ENCODE data around the gene DLG2.

DLG2 gene

GRCh38 chr11:83862691-83863090 is 1764.5 kb downstream of the DLG2 start:
- DNase-seq, result no peak

DNA sequence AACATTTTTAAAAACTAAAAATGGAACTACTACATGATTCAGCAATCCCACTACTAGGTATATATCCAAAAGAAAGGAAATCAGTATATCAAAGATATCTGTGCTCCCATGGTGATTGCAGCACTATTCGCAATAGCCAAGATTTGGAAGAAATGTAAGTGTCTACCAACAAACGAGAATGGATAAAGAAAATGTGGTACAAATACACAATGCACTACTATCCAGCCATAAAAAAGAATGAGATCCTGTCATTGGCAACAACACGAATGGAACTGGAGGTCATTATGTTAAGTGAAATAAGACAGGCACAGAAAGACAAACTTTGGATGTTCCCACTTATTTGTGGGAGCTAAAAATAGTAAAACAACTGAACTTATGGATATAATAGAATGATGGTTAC is 1765.1 kb downstream of the DLG2 start:
- no peak for DNase-seq

DNA sequence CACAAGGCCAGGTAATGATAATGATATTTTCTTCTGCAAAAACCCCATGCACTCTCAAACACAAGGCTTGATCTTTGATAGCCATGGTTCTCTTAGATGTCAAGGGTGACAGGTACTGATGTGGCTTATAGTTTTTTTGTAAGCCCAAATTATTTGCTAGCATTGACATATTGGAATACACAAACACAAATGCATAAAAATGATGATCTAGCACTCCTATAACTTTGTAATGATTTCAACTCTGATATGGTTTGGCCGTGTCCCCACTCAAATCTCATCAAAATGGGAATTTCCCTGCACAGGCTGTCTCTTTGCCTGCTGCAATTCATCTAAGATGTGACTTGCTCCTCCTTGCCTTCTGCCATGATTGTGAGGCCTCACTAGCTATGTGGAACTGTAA is 1768.5 kb downstream of the DLG2 start:
- DNase-seq, result no peak

- no peak for DNase-seq
These were observed 1771.9 kb downstream of the DLG2 start for GRCh38 chr11:83855237-83855636.

DNA sequence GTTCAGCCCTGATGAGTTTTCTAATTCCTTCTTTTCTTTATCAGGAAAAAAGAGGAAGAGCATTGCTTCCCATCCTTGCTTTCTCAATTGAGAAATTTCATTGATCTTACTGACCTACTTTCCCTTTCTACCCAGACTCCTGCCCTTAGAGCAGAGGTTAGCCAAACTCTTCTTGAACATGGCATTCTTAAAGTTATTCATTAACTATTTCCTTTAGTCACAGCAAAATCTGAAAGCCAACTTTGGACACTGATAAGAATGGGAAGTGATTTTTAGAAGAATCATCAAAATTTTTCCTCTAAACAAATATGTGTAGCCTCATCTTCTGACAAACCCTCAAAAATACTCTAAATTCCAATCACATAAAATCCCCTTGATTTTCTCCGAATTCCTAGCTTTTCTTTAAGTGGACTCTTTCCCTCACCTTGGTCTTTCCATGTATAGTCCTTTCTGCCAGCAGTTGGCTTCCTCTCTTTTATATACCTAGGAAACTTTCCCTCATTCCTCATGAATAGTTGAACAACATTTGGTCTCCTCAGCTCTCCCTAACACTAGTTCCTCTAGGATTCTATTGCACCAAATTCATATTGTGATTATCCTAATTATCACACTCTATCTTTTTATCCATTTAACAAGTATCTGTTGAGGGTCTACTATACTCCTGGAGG is 1774.2 kb downstream of the DLG2 start:
- DNase-seq, result no peak

DNA sequence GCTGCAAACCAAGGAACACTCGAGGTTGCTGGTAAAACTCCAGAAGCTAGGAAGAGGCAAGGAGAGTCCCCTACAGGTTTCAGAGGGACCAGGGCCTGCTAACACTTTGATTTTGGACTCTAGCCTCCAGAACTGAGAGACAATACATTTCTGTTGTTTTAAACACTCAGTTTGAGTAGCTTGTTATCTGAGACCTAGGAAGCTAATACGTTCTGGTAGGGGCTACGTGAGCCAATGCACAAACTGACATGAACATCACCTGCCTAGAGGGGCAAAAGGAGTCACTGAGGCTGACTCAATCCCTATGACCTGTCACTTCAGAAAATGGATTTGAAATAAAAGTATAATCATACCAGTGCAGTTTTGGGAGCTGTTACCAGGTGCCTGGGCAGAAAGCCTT is 1775.1 kb downstream of the DLG2 start:
- DNase-seq, result no peak

DNA sequence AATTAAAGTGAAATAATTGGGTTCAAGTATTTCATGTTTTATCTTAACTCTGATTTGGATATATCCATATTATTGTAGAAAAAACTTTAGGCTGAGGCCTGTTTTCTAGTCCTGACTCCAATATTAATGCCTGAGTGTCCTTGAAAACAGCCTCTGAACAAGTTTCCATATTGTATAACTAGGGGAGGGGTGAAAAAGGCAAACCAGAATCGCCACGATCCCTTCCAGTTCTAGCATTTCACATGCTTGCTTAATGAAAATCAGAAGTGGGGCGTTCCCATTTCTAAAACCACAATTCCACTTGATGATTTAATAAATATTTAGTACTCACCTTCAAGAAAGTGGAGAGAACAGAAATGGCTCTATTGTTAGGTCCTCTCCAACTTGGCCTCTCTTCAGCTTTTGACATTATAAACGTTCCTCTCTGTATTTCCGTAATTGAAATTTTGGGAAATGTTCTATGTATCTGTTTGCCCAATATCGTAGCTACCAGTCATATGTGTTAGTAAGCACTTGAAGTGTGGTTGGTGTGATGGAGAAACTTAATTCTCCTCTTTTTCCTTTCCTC is 1779.6 kb downstream of the DLG2 start:
- no peak for DNase-seq

- no peak for DNase-seq
These were observed 1781.3 kb downstream of the DLG2 start for GRCh38 chr11:83845797-83846196.

DNA sequence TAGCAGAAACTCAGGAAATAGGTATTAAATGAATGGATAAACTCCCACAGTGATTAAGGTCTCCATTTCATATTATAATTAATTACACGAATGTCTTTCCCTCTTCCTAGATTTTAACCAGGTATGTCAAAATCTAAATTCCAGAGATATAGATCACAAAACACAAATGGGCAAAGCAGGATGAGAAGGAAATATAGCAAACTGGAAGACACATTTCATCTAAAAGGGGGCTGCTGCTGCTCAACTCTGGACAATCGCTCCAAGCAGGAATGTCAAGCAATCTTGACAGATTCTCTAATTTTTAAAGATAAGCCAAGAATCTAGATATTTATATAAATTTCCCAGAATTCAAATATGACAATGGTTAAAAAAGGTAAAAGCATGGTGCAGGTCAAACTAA is 1786.8 kb downstream of the DLG2 start:
- no peak for DNase-seq

GRCh38 chr11:83836883-83837654 is 1790.1 kb downstream of the DLG2 start:
- DNase-seq, result no peak

DNA sequence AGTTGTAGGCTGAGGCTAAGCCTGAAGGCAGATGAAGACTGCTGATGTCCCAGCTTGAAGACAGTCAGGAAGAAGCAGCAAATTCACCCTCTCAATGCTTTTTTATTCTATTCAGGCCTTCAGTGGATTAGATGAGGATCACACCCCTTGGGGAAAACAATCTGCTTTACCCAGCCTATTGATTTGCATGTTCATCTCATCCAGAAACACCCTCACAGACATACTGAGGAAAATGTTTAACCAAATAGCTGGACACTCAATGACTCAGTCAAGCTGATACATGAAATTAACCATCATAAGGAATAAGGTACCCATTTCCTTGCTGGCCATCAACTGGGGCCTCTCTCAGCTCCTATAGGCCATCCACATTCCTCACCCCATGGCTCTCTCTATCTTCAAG is 1791.1 kb downstream of the DLG2 start:
- no peak for DNase-seq

GRCh38 chr11:83835423-83835822 is 1791.7 kb downstream of the DLG2 start:
- DNase-seq, result no peak

DNA sequence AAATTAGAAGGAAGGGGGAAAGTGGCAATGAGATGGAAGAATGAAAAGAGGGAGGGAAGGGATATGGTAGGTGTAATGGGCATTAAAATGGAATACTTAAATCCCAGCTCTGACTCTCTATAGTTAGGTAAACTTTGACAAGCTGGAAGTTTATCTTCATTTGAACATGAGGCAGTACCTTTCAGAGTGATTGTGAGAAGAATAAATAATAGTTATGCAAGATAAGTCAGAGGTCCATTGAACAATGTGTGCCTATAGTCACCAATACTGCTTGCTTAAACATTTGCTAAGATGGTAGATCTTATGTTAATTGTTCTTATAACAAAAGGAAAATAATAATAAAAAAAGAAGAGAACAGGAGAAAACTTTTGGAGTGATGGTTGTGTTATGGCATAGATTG is 1795.2 kb downstream of the DLG2 start:
- no peak for DNase-seq

DNA sequence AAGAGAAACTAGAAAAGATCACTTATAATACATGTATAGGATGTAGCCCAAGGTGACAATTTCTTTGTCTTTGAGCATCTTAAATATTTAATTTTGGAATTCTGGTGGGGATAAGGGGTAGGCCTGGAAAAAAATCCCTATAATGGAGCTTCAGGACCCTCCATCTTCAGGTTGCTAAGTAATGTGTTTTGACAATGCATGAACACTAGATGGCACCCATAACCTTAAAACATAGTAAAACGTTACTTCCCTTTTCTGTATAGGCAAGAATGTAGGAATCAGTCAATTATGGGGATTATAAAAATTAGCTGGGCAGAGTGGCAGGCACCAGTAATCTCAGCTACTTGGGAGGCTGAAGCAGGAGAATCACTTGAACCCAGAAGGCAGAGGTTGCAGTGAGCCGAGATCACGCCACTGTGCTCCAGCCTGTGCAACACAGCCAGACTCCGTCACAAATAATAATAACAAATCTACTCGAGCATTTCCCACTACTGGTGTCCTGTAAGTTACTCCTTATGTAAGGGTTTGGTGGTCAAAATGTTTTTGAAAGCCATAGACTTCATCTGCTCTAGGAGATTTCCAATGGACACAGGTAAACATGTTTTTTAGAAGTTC is 1799.1 kb downstream of the DLG2 start:
- no peak for DNase-seq

DNA sequence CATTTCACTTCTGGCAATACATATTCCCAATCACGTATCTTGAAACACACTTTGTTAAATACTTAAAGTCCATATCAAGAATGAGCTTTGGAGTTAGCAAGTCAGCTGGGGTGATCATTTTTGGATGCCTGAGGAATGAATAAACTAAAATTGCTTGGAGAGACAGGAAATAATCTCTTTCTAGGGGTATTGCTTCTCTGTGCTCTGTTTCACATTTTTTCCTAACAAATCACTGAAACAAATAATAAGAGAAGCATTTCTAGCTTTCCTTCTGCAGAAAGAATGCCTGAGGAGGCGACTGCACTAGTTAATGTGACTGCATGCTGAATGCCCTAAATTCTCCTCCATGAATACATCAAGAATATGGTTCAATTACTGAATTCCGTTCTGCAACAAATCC is 1799.6 kb downstream of the DLG2 start:
- DNase-seq, result no peak

GRCh38 chr11:83826078-83826477 is 1801.1 kb downstream of the DLG2 start:
- no peak for DNase-seq

- no peak for DNase-seq
These were observed 1803.6 kb downstream of the DLG2 start for GRCh38 chr11:83823461-83824025.

GRCh38 chr11:83819931-83820549 is 1807.1 kb downstream of the DLG2 start:
- peak; percentile 21 for DNase-seq

- DNase-seq, result no peak
These were observed 1808.8 kb downstream of the DLG2 start for GRCh38 chr11:83818349-83818748.

DNA sequence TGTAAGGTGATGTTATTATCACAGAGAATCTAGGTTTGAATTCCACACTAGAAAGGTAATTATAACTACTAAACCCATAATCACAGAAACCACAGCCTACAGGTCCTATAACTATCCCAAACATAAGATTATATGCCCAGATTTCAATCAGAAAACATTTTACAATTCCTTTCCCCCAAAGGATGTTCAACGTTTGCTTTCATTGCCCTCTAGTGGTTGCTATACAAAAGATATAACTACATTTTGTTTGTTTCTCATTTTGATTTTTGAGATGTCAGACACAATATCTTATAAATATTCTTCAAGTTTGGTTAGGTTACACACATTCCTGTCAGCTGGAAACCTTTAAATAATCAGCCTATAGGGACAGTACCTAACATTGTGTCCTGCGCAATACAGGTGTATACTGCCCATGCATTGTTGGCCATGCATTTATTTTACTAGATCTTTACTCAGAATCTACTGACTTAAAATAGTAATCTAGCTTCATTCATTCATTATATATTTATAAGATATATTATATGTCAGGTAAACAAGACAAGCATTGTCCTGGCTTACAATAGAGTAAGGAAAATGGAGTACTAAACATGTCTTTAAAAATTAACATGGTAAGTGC is 1810.5 kb downstream of the DLG2 start:
- DNase-seq, result no peak

DNA sequence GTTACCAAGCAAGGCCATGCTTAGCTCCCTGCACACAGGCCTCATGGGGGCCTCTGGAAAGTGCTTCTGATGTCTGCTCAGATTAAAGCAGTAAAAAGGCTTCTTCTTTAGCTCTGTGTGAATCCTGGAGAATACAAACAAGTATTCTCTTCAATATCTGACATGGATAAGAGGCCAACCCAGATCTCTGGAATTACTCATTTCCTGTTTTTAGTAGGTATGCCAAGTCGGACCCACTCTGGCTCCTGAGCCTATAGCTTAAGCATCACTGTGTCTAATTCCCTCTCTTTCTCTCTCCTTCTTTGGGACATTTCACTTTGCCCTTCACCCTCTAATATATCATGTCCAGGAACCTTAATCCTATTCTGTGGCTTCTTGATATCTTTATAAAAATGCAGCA is 1811.4 kb downstream of the DLG2 start:
- no peak for DNase-seq

DNA sequence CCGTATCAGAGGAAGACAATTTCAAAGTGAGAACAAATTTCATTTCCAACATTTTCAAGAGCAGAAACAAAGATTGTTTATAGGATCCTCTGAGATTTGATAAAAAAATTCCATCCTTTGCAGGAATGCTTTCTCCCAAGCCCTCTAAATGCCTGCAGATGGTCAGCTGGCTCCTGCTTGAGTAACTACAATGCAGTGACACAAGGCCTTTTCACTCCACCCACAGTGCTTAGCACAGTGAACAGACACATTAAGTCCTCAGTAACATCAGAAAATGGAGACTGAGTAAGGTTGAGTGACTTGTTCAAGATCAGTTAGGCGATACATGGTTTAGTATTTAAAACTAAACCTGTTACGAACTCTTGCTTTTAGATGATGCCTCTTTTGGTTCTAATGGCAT is 1813.8 kb downstream of the DLG2 start:
- DNase-seq, result no peak

DNA sequence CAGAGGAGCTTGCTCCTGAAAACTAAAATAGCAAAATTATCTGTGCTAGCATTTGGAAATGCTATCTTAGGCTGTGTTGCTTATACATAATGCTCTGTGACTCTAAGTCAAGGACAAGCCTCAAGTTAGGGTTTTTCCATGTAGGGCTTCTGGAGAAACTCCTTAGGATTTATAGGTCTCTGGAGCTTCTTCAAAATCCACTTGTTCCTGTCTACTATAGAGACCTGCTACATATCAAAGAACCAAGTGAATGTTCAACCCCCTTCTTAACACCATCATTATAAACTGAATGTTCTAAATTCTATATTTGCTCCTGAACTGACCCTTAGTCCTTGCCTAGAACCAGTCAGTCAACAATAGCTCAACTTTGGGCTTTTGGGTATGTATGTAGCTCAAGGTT is 1817.9 kb downstream of the DLG2 start:
- no peak for DNase-seq
